ENCODE measurements around the gene MROH7. TPM values are rescaled to one million over a fixed set of nuclear protein-coding genes. Genes with fewer than 3 reads are reported as not detected.

MROH7 gene
- total RNA-seq, result under 1 TPM; 0.05 to 0.23 TPM

GRCh38 chr1:54640863-54641836 lies at the start of gene MROH7:
Gene MROH7, plus strand, starts transcription at chr1:54641786. Its CDS starts 11,141 bp downstream, at chr1:54652927.
- no peak for DNase-seq
- Mint-ChIP-seq H3K9me3 (peaks cover 6% of the 10 kb centered on the region), H3K4me1 (no peaks in the 10 kb centered on the region), H3K27ac (no peak within 1 kb of the TSS), H3K36me3 (ENCODE audit: low read depth) (no peaks in the 10 kb centered on the region), H3K4me3 (no peak within 1 kb of the TSS), H3K27me3 (peaks cover 15% of the 10 kb centered on the region)
- ChIA-PET POLR2A (no interaction called here), CTCF (no interaction called here)

- Mint-ChIP-seq H3K36me3 (ENCODE audit: low read depth) (no peaks in the 10 kb centered on the region), H3K4me1 (no peaks in the 10 kb centered on the region), H3K4me3 (no peak overlapping the region), H3K27me3 (no peaks in the 10 kb centered on the region), H3K9me3 (no peaks in the 10 kb centered on the region), H3K27ac (no peak overlapping the region)
- POLR2A ChIA-PET, result no interaction called here
- DNase-seq, result no peak
- CTCF ChIA-PET, result no interaction called here
Observed at GRCh38 chr1:54593571-54594160, 47.9 kb upstream of the MROH7 start.

- Mint-ChIP-seq H3K4me1 (no peaks in the 10 kb centered on the region), H3K9me3 (no peaks in the 10 kb centered on the region), H3K36me3 (ENCODE audit: low read depth) (no peaks in the 10 kb centered on the region), H3K27me3 (no peaks in the 10 kb centered on the region), H3K4me3 (no peak overlapping the region), H3K27ac (no peak overlapping the region)
- no peak for DNase-seq
- POLR2A ChIA-PET, result no interaction called here
- CTCF ChIA-PET, result interaction anchor here (1.2 kb wide), 1 partner anchor 105 kb away, joined by 3 read pairs; no protein-coding TSS in a partner anchor
Observed at GRCh38 chr1:54594463-54594862, 47.1 kb upstream of the MROH7 start.

GRCh38 chr1:54595956-54596498 lies 45.6 kb upstream of the MROH7 start:
- Mint-ChIP-seq H3K27me3 (no peaks in the 10 kb centered on the region), H3K27ac (no peak overlapping the region), H3K4me3 (no peak overlapping the region), H3K4me1 (no peaks in the 10 kb centered on the region), H3K36me3 (ENCODE audit: low read depth) (no peaks in the 10 kb centered on the region), H3K9me3 (no peaks in the 10 kb centered on the region)
- DNase-seq, result no peak
- POLR2A ChIA-PET, result no interaction called here
- CTCF ChIA-PET, result no interaction called here

GRCh38 chr1:54596756-54597155 lies 44.8 kb upstream of the MROH7 start:
- Mint-ChIP-seq H3K4me1 (no peaks in the 10 kb centered on the region), H3K27ac (no peak overlapping the region), H3K4me3 (no peak overlapping the region), H3K9me3 (no peaks in the 10 kb centered on the region), H3K36me3 (ENCODE audit: low read depth) (no peaks in the 10 kb centered on the region), H3K27me3 (no peaks in the 10 kb centered on the region)
- CTCF ChIA-PET, result no interaction called here
- POLR2A ChIA-PET, result no interaction called here
- DNase-seq, result no peak

GRCh38 chr1:54597455-54598030 lies 44.0 kb upstream of the MROH7 start:
- ChIA-PET CTCF (no interaction called here), POLR2A (no interaction called here)
- H3K9me3 Mint-ChIP-seq, result no peaks in the 10 kb centered on the region
- H3K27ac Mint-ChIP-seq, result no peak overlapping the region
- no peaks in the 10 kb centered on the region for H3K36me3 Mint-ChIP-seq (ENCODE audit: low read depth)
- H3K4me1 Mint-ChIP-seq, result no peaks in the 10 kb centered on the region
- H3K4me3 Mint-ChIP-seq, result no peak overlapping the region
- no peaks in the 10 kb centered on the region for H3K27me3 Mint-ChIP-seq
- DNase-seq, result no peak

- CTCF ChIA-PET, result no interaction called here
- DNase-seq, result no peak
- Mint-ChIP-seq H3K4me3 (no peak overlapping the region), H3K27ac (no peak overlapping the region), H3K9me3 (no peaks in the 10 kb centered on the region), H3K27me3 (no peaks in the 10 kb centered on the region), H3K36me3 (ENCODE audit: low read depth) (no peaks in the 10 kb centered on the region), H3K4me1 (peaks cover 1% of the 10 kb centered on the region)
- POLR2A ChIA-PET, result no interaction called here
Observed at GRCh38 chr1:54599211-54599823, 42.3 kb upstream of the MROH7 start.

GRCh38 chr1:54600947-54601721 lies 40.5 kb upstream of the MROH7 start:
- Mint-ChIP-seq H3K27me3 (no peaks in the 10 kb centered on the region), H3K9me3 (no peaks in the 10 kb centered on the region), H3K4me1 (peaks cover 13% of the 10 kb centered on the region), H3K4me3 (no peak overlapping the region), H3K27ac (no peak overlapping the region), H3K36me3 (ENCODE audit: low read depth) (no peaks in the 10 kb centered on the region)
- POLR2A ChIA-PET, result no interaction called here
- CTCF ChIA-PET, result no interaction called here
- no peak for DNase-seq

GRCh38 chr1:54601730-54602129 lies 39.9 kb upstream of the MROH7 start:
- Mint-ChIP-seq H3K4me3 (no peak overlapping the region), H3K9me3 (no peaks in the 10 kb centered on the region), H3K4me1 (peaks cover 13% of the 10 kb centered on the region), H3K27me3 (no peaks in the 10 kb centered on the region), H3K36me3 (ENCODE audit: low read depth) (no peaks in the 10 kb centered on the region), H3K27ac (no peak overlapping the region)
- CTCF ChIA-PET, result no interaction called here
- no peak for DNase-seq
- POLR2A ChIA-PET, result no interaction called here

- CTCF ChIA-PET, result no interaction called here
- Mint-ChIP-seq H3K4me3 (no peak overlapping the region), H3K36me3 (ENCODE audit: low read depth) (no peaks in the 10 kb centered on the region), H3K27me3 (no peaks in the 10 kb centered on the region), H3K27ac (no peak overlapping the region), H3K9me3 (no peaks in the 10 kb centered on the region), H3K4me1 (peaks cover 13% of the 10 kb centered on the region)
- no peak for DNase-seq
- POLR2A ChIA-PET, result no interaction called here
Observed at GRCh38 chr1:54602554-54602953, 39.0 kb upstream of the MROH7 start.

GRCh38 chr1:54603241-54603640 lies 38.3 kb upstream of the MROH7 start:
- POLR2A ChIA-PET, result no interaction called here
- H3K4me3 Mint-ChIP-seq, result no peak overlapping the region
- H3K27ac Mint-ChIP-seq, result no peak overlapping the region
- no peaks in the 10 kb centered on the region for H3K36me3 Mint-ChIP-seq (ENCODE audit: low read depth)
- H3K27me3 Mint-ChIP-seq, result no peaks in the 10 kb centered on the region
- no peak for DNase-seq
- H3K9me3 Mint-ChIP-seq, result no peaks in the 10 kb centered on the region
- CTCF ChIA-PET, result no interaction called here
- peaks cover 13% of the 10 kb centered on the region for H3K4me1 Mint-ChIP-seq

GRCh38 chr1:54604051-54604450 lies 37.5 kb upstream of the MROH7 start:
- H3K4me3 Mint-ChIP-seq, result no peak overlapping the region
- DNase-seq, result no peak
- no peaks in the 10 kb centered on the region for H3K27me3 Mint-ChIP-seq
- ChIA-PET CTCF (no interaction called here), POLR2A (no interaction called here)
- H3K9me3 Mint-ChIP-seq, result no peaks in the 10 kb centered on the region
- H3K27ac Mint-ChIP-seq, result no peak overlapping the region
- H3K36me3 Mint-ChIP-seq (ENCODE audit: low read depth), result no peaks in the 10 kb centered on the region
- peaks cover 13% of the 10 kb centered on the region for H3K4me1 Mint-ChIP-seq
